ENCODE data around the gene C1QTNF6. TPM values are rescaled to one million over a fixed set of nuclear protein-coding genes. Genes with fewer than 3 reads are reported as not detected.

The C1QTNF6 gene
- total and polyA plus RNA-seq, 2 donors (not counting 3 experiments of a cell fraction or from before 2014, with no cell fraction given): 20.2 to 27.6 TPM

- ChIA-PET CTCF (interaction anchor here (2.6 kb wide), 1 partner anchor 29 kb away, joined by 69 read pairs; no protein-coding TSS in a partner anchor), POLR2A (no interaction called here)
- FAIRE-seq: no peak
- TF ChIP-seq POLR2A (IDR thresholded peaks at IDR 0.05; ENCODE audit: low read depth, low read length) (no peak), POLR2AphosphoS5 (IDR thresholded peaks at IDR 0.05; ENCODE audit: insufficient read depth, low read depth, low read length) (no peak), EZH2 (IDR thresholded peaks at IDR 0.05; ENCODE audit: borderline replicate concordance, low read depth, low read length, severe bottlenecking) (no peak), CTCF (IDR thresholded peaks at IDR 0.05; ENCODE audit: extremely low read depth in 1 of 2, insufficient read depth in 1 of 2, low read depth in 1 of 2, low read length in 2 of 2) (no peak), FOS (IDR thresholded peaks at IDR 0.05; ENCODE audit: borderline replicate concordance, insufficient read depth, low read length) (no peak), JUN (IDR thresholded peaks at IDR 0.05; ENCODE audit: borderline replicate concordance, insufficient read depth, insufficient read length, low read depth) (no peak), MYC (IDR thresholded peaks at IDR 0.05; ENCODE audit: low read depth, low read length) (no peak), GATA2 (IDR thresholded peaks at IDR 0.05; ENCODE audit: insufficient read depth, insufficient read length, low read depth, low read length) (no peak), MAX (IDR thresholded peaks at IDR 0.05; ENCODE audit: insufficient read depth, insufficient read length) (no peak)
- H3K27ac ChIP-seq (ENCODE audit: insufficient read depth, low read depth, low read length): no peak overlapping the region
- peaks cover 28% of the 10 kb centered on the region for H3K4me1 ChIP-seq (ENCODE audit: control insufficient read depth, extremely low read depth, insufficient read depth, low read length)
- H4K20me1 ChIP-seq (replicated peaks; ENCODE audit: control insufficient read depth, extremely low read depth, insufficient read depth, low read length): no peaks in the 10 kb centered on the region
- no peaks in the 10 kb centered on the region for H3K36me3 ChIP-seq (ENCODE audit: control insufficient read depth in 2 of 2, extremely low read depth in 1 of 2, insufficient read depth in 2 of 2, low read length in 2 of 2)
- H3K27me3 ChIP-seq (ENCODE audit: control insufficient read depth in 2 of 2, insufficient read depth in 2 of 2, low read length in 2 of 2): no peaks in the 10 kb centered on the region
- no peaks in the 10 kb centered on the region for H3K9me3 ChIP-seq (replicated peaks; ENCODE audit: control insufficient read depth, insufficient read depth, low read length)
- no peaks in the 10 kb centered on the region for H3K9me1 ChIP-seq (replicated peaks; ENCODE audit: control insufficient read depth, extremely low read depth, insufficient read depth, low read length)
- BruUV-seq (replicated peaks): no TSS peak
- intact Hi-C loops (cut with micrococcal nuclease): no loop called here
- DNase-seq (ENCODE audit: low read depth, low spot score): peak; percentile 30
- no peaks in the 10 kb centered on the region for H3K79me2 ChIP-seq (ENCODE audit: control insufficient read depth, insufficient read depth, low read length)
- no peak overlapping the region for H2AFZ ChIP-seq (ENCODE audit: low read depth, low read length)
- no peak overlapping the region for H3K4me2 ChIP-seq (ENCODE audit: insufficient read depth, low read length)
- H3K4me3 ChIP-seq (replicated peaks in 1 of 3; ENCODE audit: insufficient read depth in 1 of 3, low read depth in 1 of 3, low read length in 3 of 3): no peak overlapping the region
- dilution Hi-C loops (cut with MboI; ENCODE audit: extremely low pct_ligation_motif_present, low sequenced_read_pairs): no loop called here
- H3K9ac ChIP-seq (replicated peaks; ENCODE audit: extremely low read depth, insufficient read depth, low read length): no peak overlapping the region
Observed at GRCh38 chr22:37195921-37196320, 7.9 kb upstream of the C1QTNF6 start.

Data from endothelial cell of umbilical vein (primary cell).